ENCODE measurements around the gene ZNF382. TPM values are rescaled to one million over a fixed set of nuclear protein-coding genes. Genes with fewer than 3 reads are reported as not detected.
A peak's percentile ranks its signal among the peaks of the same experiment; 100 is the strongest.

The ZNF382 gene
- total RNA-seq, 1 donor from 2014 or later: 12.5 TPM

- H3K4me3 Mint-ChIP-seq (ENCODE audit: unreplicated experiment): peak overlapping the region; percentile 98
- no peak for TF ChIP-seq CTCF (IDR thresholded peaks at IDR 0.05; ENCODE audit: unreplicated experiment)
- H3K27ac Mint-ChIP-seq (ENCODE audit: unreplicated experiment): no peak overlapping the region
- peaks cover 5% of the 10 kb centered on the region for H3K27me3 Mint-ChIP-seq (ENCODE audit: unreplicated experiment)
- H3K36me3 Mint-ChIP-seq (ENCODE audit: low read depth, unreplicated experiment): peaks cover 32% of the 10 kb centered on the region
- peaks cover 3% of the 10 kb centered on the region for H3K9me3 Mint-ChIP-seq (ENCODE audit: unreplicated experiment)
- peaks cover 10% of the 10 kb centered on the region for H3K4me1 Mint-ChIP-seq (ENCODE audit: unreplicated experiment)
- DNase-seq (ENCODE audit: low spot score): peak; percentile 32
Observed at GRCh38 chr19:36604656-36605100, 435 bp upstream of the ZNF382 start.

- Mint-ChIP-seq H3K4me1 (ENCODE audit: unreplicated experiment) (peaks cover 10% of the 10 kb centered on the region), H3K27me3 (ENCODE audit: unreplicated experiment) (peaks cover 5% of the 10 kb centered on the region), H3K9me3 (ENCODE audit: unreplicated experiment) (peaks cover 3% of the 10 kb centered on the region)
Observed at GRCh38 chr19:36605877-36606478, 865 bp downstream of the ZNF382 start.

GRCh38 chr19:36627057-36627456 is 21.9 kb downstream of the ZNF382 start:
- Mint-ChIP-seq H3K9me3 (ENCODE audit: unreplicated experiment) (peaks cover 42% of the 10 kb centered on the region), H3K4me1 (ENCODE audit: unreplicated experiment) (no peaks in the 10 kb centered on the region), H3K27me3 (ENCODE audit: unreplicated experiment) (peaks cover 1% of the 10 kb centered on the region), H3K27ac (ENCODE audit: unreplicated experiment) (no peak overlapping the region), H3K4me3 (ENCODE audit: unreplicated experiment) (peak overlapping the region; percentile 78), H3K36me3 (ENCODE audit: low read depth, unreplicated experiment) (peaks cover 82% of the 10 kb centered on the region)
- no peak for TF ChIP-seq CTCF (IDR thresholded peaks at IDR 0.05; ENCODE audit: unreplicated experiment)
- DNase-seq (ENCODE audit: low spot score): no peak

More at GRCh38 chr19:36605877-36606478, 865 bp downstream of the ZNF382 start:
- no peak for DNase-seq (ENCODE audit: low spot score)
- TF ChIP-seq CTCF (IDR thresholded peaks at IDR 0.05; ENCODE audit: unreplicated experiment): no peak
- Mint-ChIP-seq H3K4me3 (ENCODE audit: unreplicated experiment) (peak overlapping the region; percentile 98), H3K36me3 (ENCODE audit: low read depth, unreplicated experiment) (peaks cover 41% of the 10 kb centered on the region), H3K27ac (ENCODE audit: unreplicated experiment) (peak overlapping the region; percentile 90)

GRCh38 chr19:36635342-36635741 is 30.2 kb downstream of the ZNF382 start:
- no peak for TF ChIP-seq CTCF (IDR thresholded peaks at IDR 0.05; ENCODE audit: unreplicated experiment)
- Mint-ChIP-seq H3K27me3 (ENCODE audit: unreplicated experiment) (no peaks in the 10 kb centered on the region), H3K27ac (ENCODE audit: unreplicated experiment) (no peak overlapping the region), H3K4me1 (ENCODE audit: unreplicated experiment) (no peaks in the 10 kb centered on the region), H3K36me3 (ENCODE audit: low read depth, unreplicated experiment) (peaks cover 70% of the 10 kb centered on the region), H3K9me3 (ENCODE audit: unreplicated experiment) (peaks cover 42% of the 10 kb centered on the region), H3K4me3 (ENCODE audit: unreplicated experiment) (peak overlapping the region; percentile 13)
- DNase-seq (ENCODE audit: low spot score): no peak

- peaks cover 47% of the 10 kb centered on the region for H3K9me3 Mint-ChIP-seq (ENCODE audit: unreplicated experiment)
- no peaks in the 10 kb centered on the region for H3K4me1 Mint-ChIP-seq (ENCODE audit: unreplicated experiment)
Observed at GRCh38 chr19:36638862-36639510, 33.9 kb downstream of the ZNF382 start.

More at GRCh38 chr19:36638862-36639510, 33.9 kb downstream of the ZNF382 start:
- Mint-ChIP-seq H3K27ac (ENCODE audit: unreplicated experiment) (no peak overlapping the region), H3K27me3 (ENCODE audit: unreplicated experiment) (no peaks in the 10 kb centered on the region), H3K36me3 (ENCODE audit: low read depth, unreplicated experiment) (peaks cover 71% of the 10 kb centered on the region), H3K4me3 (ENCODE audit: unreplicated experiment) (peak overlapping the region; percentile 69)
- TF ChIP-seq CTCF (IDR thresholded peaks at IDR 0.05; ENCODE audit: unreplicated experiment): no peak
- DNase-seq (ENCODE audit: low spot score): no peak
